Fibroblast of the aortic adventitia (primary cell): Measurements from ENCODE around the gene RAPGEF6. TPM values are rescaled to one million over a fixed set of nuclear protein-coding genes. Genes with fewer than 3 reads are reported as not detected.

ENCODE experiments used
- DNase-seq: peaks from one replicate; pipeline ENCODE4 v3.0.0-alpha.2; 2010; ENCODE audit warnings: low read depth
- H3K4me3 ChIP-seq: 2 replicates; pipeline ENCODE4 v1.5.1; 2011; ENCODE audit warnings: low read depth, mild to moderate bottlenecking, control low read depth, low read length, moderate library complexity
- total RNA-seq: library from RNA; depleted of rRNA; stranded (reverse); fragments of >200 nt; gene quantifications from 2 replicates; pipeline ENCODE4 v1.2.3, GENCODE V29; 2012; ENCODE audit warnings: low replicate concordance
- TF ChIP-seq, protein P1 (sequence below): IDR thresholded peaks from 2 replicates; pipeline ENCODE4 v1.5.1; 2011; ENCODE audit warnings: mild to moderate bottlenecking, low read length, control low read depth, inconsistent platforms; ENCODE audit not compliant: insufficient read depth

Gene RAPGEF6
- total RNA-seq, 1 donor, result 17.5 TPM

DNA sequence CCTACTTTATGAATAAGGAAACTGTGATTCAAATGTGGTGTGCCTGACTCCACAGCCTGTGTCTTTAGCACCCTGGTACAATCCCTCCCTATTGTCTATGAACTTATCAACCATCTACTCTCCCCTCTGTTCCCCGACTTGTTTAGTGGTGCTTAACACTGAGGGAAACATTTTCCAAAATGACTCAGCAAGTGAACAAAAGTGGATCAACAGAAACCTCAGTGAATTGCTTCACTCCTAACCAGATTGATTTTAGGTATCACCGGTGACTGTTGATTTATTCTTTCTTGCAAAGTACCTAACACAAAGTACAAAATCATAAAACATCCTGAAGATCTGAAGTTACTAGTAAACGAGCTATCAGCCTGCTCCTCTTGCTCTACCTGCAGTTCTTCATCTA lies 42.1 kb upstream of the RAPGEF6 start:
- no peak for DNase-seq
- TF ChIP-seq, protein P1, sequence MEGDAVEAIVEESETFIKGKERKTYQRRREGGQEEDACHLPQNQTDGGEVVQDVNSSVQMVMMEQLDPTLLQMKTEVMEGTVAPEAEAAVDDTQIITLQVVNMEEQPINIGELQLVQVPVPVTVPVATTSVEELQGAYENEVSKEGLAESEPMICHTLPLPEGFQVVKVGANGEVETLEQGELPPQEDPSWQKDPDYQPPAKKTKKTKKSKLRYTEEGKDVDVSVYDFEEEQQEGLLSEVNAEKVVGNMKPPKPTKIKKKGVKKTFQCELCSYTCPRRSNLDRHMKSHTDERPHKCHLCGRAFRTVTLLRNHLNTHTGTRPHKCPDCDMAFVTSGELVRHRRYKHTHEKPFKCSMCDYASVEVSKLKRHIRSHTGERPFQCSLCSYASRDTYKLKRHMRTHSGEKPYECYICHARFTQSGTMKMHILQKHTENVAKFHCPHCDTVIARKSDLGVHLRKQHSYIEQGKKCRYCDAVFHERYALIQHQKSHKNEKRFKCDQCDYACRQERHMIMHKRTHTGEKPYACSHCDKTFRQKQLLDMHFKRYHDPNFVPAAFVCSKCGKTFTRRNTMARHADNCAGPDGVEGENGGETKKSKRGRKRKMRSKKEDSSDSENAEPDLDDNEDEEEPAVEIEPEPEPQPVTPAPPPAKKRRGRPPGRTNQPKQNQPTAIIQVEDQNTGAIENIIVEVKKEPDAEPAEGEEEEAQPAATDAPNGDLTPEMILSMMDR, result no peak
- H3K4me3 ChIP-seq, result no peak overlapping the region

DNA sequence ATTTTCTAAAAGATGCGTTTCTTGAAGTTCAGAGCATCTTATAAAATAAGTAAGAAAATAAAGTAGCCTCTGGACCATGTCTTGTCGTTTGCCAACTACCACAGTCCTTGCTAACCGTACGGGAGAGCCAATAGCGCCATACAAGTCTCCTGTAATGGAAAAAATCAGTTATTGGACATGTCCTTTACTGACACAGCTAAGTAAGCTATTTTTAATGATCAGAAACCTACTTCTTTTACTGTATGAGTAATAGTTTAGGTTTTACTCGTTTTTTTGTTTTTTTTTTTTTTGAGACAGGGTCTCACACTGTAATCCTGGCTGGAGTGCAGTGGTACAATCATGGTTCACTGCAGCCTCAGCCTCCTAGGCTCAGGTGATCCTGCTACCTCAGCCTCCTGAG lies 37.7 kb upstream of the RAPGEF6 start:
- no peak overlapping the region for H3K4me3 ChIP-seq
- TF ChIP-seq, protein P1, result no peak
- DNase-seq, result no peak

DNA sequence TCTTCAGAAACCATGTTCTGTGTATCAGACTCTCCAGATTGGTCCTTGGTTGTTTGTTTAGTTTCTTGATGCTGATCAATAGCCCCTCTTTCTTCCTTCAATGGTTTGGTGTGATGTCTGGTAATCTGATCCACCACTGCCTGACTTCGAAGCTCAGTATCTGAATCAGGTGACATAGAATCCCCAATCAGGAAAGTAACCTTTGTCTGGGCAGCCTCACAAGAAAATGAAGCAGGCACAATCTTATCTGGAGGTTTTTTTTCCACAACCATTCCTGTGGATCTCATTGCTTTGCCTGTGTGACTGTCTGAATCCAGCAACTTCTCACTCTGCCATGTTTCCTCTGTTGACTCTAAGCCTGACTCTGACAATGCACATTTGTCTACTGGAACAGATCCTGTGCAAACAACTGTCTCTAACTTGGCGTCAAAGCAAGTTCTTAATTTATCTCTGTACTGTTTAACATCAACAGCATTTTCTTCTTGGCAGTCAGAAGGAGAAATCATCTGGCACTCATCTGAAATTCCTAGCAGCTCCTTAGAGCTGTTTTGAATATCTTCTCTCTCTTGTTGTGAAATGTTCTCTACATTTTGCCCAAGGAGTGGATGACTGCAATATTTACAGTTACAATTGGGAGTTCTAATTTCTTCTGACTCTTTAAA lies 37.1 kb upstream of the RAPGEF6 start:
- TF ChIP-seq, protein P1, result no peak
- DNase-seq, result peak; percentile 100
- no peak overlapping the region for H3K4me3 ChIP-seq

DNA sequence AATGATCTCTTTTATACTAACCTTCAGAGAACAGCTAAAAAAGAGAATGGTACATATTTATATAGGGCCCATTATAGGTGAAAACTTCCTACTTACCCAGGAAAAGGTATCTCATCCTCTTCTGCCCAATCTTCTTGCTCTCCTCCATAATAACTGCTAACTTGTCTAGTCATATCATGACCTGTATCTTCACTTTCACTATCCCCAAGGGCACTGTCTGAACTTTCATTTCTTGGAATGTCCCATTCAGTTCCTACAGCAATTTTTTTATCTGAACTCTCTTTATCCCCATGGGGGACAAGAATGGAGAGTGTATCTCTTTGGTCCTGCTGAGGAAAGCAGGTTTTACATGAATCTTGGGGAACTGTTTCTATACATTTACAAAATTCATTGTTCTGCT lies 36.4 kb upstream of the RAPGEF6 start:
- TF ChIP-seq, protein P1, result no peak
- DNase-seq, result no peak

DNA sequence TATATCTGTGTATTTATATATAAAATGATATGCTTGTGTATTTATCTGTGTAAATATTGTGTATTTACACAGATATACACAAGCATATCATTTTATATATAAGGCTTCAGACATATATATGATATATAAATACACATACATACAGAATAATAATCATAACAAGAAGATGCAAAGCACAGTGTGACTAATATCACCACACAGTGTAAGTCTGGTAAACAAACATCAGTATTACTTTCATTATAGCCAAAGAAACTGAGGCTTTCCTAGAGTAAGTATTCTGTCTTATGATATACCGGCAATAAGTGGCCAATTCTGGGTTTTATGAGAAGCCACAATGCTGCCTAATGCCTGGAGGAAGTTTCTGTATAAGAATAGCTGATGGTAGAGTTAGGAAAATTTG lies 29.9 kb upstream of the RAPGEF6 start:
- no peak overlapping the region for H3K4me3 ChIP-seq
- TF ChIP-seq, protein P1, result no peak
- DNase-seq, result no peak

More for the DNA sequence above, 36.4 kb upstream of the RAPGEF6 start:
- no peak overlapping the region for H3K4me3 ChIP-seq

DNA sequence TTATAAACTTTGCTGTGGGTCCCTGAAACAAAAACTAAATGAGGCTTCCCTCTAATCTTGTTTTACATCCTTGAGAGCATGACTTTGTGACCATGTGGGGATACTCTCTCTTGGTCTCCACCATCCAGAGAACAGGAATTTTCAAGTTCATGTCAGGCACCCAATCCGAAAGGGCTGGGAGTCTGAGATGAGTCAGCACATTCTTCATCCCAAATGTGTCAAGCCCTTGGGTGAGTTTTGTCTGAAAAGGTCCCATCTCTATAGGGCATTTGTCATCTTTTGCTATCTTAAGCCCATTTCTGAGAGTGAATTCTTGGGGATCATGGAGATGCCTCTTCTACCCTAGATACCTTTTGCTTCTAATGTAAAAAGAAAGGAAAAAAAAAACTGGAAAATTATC lies 26.9 kb upstream of the RAPGEF6 start:
- DNase-seq, result no peak
- TF ChIP-seq, protein P1, result no peak
- H3K4me3 ChIP-seq, result no peak overlapping the region

DNA sequence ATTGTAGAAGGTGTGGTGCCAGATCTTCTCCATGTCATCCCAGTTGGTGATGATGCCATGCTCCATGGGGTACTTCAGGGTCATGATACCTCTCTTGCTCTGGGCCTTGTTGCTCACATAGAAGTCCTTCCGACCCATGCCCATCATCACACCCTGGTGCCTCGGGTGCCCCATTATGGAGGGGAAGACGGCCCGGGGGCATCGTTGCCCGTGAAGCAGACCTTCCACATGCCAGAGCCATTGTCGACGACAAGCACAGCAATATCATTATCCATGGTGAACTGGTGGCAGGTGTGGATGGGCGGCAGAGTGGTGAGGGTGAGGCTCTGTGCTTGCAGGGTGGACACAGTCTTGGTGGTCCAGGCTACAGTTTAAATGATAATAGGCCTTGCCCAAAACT lies 24.8 kb upstream of the RAPGEF6 start:
- no peak overlapping the region for H3K4me3 ChIP-seq
- TF ChIP-seq, protein P1, result no peak
- DNase-seq, result no peak
